Pancreas (tissue), 10 donors: ENCODE measurements around the gene TRIM66. TPM values are rescaled to one million over a fixed set of nuclear protein-coding genes. Genes with fewer than 3 reads are reported as not detected.
A peak's percentile ranks its signal among the peaks of the same experiment; 100 is the strongest.

Experiments used
- ATAC-seq, 4 donors: fragments of 200-7000 bp; cut with Tn5 transposase; one replicate each; pipeline versions ENCODE4 v1.8.0 to v1.9.1; 2020; ENCODE audit warnings: mild to moderate bottlenecking in 4 of 4, moderate library complexity in 4 of 4
- DNase-seq, 6 donors: peaks; one replicate each; pipeline ENCODE4 v3.0.0-alpha.2; 2020
- FAIRE-seq: peaks from 2 replicates; lab custom pipeline; 2012; peaks lifted over from hg19 to GRCh38; lab: Jason Lieb, UNC
- H3K27ac ChIP-seq, 4 donors: fragments of 200-600 bp; sonication (generic); 1 replicate in 3 of 4; 2 replicates in 1 of 4; pipeline versions ENCODE4 v1.5.0 to v1.8.0; 2020
- H3K27me3 ChIP-seq, 4 donors: fragments of 200-600 bp; one replicate each; pipeline ENCODE4 v1.8.0; 2021
- H3K36me3 ChIP-seq, 3 donors: fragments of 200-600 bp; sonication (generic) in 1 of 3; one replicate each; pipeline versions ENCODE4 v1.5.0 to v1.8.0; 2020 to 2021
- H3K4me1 ChIP-seq, 3 donors: fragments of 200-600 bp; one replicate each; pipeline ENCODE4 v1.8.0; 2021
- H3K4me3 ChIP-seq, 4 donors: fragments of 200-600 bp; sonication (generic) in 2 of 4; one replicate each; pipeline versions ENCODE4 v1.5.0 to v1.8.0; 2020 to 2021
- H3K9me3 ChIP-seq, 4 donors: fragments of 200-600 bp; one replicate each; pipeline ENCODE4 v1.8.0; 2021
- WGBS, 2 donors: extraction: QIAGEN DNeasy Blood & Tissue Kit; methylation state at CpG; one replicate each; pipeline ENCODE4 v1.1.7; 2013; 5-methylcytosine and 5-hydroxymethylcytosine counted together
- intact Hi-C, 3 donors: fragments of 100-400 bp; cut with DNase I; formaldehyde crosslinking; loops; one replicate each; pipeline versions ENCODE4 v1.11.1 to v1.14.2; 2022
- polyA plus RNA-seq, 2 donors: library from polyadenylated mRNA; stranded (reverse); fragments of 200-250 nt; gene quantifications; one replicate each; pipeline ENCODE4 v1.2.3, GENCODE V29; 2013
- total RNA-seq, 6 donors: library from RNA; stranded (reverse); fragmentation: NEBNext Ultra II Directional in 4 of 6; extraction: Animal tissue kit (Norgen Biotek cat#: 25700) in 4 of 6; gene quantifications; one replicate each; pipeline versions ENCODE4 v1.2.1 to v1.2.4, GENCODE V29; 2021 to 2023
- TF ChIP-seq, protein P1 (sequence below), 4 donors: fragments of 200-600 bp; sonication (generic) in 3 of 4; IDR thresholded peaks; one replicate each; pipeline versions ENCODE4 v1.5.0 to v1.8.0; 2021; ENCODE audit warnings: antibody characterized with exemption in 4 of 4
- donor health status: healthy with polysubstance abuse.
- donor health status: DM: no; HTN: no; CAD: no; lungs with moderate emphysema.
- donor health status: DM: no; HTN: no; CAD: no.
- donor health status: control.
- donor health status: control.
- donor health status: Bipolar disorder and iron deficiency.
- donor health status: DM: yes; HTN: yes; CAD: no.
- donor health status: DM: no; HTN: no; CAD: no.
- donor health status: DM: no; HTN: no; CAD: no.
- donor health status: DM: yes; HTN: yes; CAD: no.

Gene TRIM66
- total and polyA plus RNA-seq, 8 donors: 4.1 to 13.1 (median 9.8) TPM

DNA sequence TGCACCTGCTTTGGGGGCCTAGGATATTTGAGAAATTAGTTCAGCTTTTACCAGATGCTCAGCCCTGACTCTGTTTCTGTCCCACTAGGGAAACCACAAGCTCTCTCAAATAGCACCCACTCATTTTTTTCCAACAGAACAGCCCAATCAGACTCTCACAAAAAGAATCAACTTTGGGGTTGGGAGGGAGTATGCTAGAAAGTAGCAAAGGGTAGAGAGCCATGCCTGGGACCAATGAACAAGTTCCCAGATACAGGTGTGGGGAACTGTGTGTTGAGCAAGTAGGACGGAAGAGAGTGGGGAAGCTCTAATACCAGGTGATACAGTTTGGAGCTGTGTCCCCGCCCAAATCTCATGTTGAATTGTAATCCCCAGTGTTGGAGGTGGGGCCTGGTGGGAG, 41.1 kb downstream of the TRIM66 start:
- Histone ChIP-seq H3K27ac (no peak overlapping the region), H3K4me1 (no peaks in the 10 kb centered on the region), H3K9me3 (no peaks in the 10 kb centered on the region), H3K4me3 (no peak overlapping the region), H3K27me3 (no peaks in the 10 kb centered on the region), H3K36me3 (peaks cover 5 to 21% (median 12%) of the 10 kb centered on the region in 3 donors)
- DNase-seq (no peak), ATAC-seq (no peak), FAIRE-seq (no peak)
- 91 to 95% methylated on average over 2 of the region's 2 CpGs for WGBS, 2 donors
- intact Hi-C loops: no loop called here
- TF ChIP-seq, protein P1, sequence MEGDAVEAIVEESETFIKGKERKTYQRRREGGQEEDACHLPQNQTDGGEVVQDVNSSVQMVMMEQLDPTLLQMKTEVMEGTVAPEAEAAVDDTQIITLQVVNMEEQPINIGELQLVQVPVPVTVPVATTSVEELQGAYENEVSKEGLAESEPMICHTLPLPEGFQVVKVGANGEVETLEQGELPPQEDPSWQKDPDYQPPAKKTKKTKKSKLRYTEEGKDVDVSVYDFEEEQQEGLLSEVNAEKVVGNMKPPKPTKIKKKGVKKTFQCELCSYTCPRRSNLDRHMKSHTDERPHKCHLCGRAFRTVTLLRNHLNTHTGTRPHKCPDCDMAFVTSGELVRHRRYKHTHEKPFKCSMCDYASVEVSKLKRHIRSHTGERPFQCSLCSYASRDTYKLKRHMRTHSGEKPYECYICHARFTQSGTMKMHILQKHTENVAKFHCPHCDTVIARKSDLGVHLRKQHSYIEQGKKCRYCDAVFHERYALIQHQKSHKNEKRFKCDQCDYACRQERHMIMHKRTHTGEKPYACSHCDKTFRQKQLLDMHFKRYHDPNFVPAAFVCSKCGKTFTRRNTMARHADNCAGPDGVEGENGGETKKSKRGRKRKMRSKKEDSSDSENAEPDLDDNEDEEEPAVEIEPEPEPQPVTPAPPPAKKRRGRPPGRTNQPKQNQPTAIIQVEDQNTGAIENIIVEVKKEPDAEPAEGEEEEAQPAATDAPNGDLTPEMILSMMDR (IDR thresholded peaks at IDR 0.05): no peak

- no peaks in the 10 kb centered on the region for H3K27me3 ChIP-seq
- no peak overlapping the region for H3K4me3 ChIP-seq
- no peak overlapping the region for H3K27ac ChIP-seq
- FAIRE-seq: no peak
- peaks cover 3 to 21% (median 5%) of the 10 kb centered on the region in 3 donors for H3K36me3 ChIP-seq
- WGBS, 2 donors: 66 to 78% methylated on average over 5 of the region's 5 CpGs
- intact Hi-C loops: no loop called here
- H3K4me1 ChIP-seq: no peaks in the 10 kb centered on the region
- TF ChIP-seq, protein P1 (IDR thresholded peaks at IDR 0.05): no peak
- H3K9me3 ChIP-seq: no peaks in the 10 kb centered on the region
- no peak for ATAC-seq
- DNase-seq: peak in 1 of 6 donors; percentile 30
Observed at GRCh38 chr11:8640267-8640906, 42.1 kb downstream of the TRIM66 start.

DNA sequence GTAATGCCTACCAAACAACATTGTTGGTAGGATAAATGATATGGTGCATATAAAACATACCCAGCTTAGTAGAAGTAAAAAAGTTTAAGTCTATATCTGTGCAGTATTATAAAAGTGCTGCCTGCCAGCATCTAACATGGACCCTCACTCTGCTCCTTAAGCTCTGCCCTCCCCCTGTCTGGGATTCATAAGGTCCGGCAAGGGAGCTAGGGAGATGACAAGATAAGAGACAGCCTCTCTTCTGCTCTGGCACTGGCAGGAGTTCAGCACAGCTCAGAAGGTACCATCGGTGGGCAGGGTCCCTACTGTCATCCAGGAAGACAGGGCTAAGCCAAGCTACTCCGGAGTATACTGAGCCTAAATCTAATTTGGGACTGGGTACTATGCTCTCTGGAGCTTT, 42.8 kb downstream of the TRIM66 start:
- FAIRE-seq: no peak
- ATAC-seq: no peak
- no peak overlapping the region for H3K4me3 ChIP-seq
- H3K4me1 ChIP-seq: no peaks in the 10 kb centered on the region
- intact Hi-C loops: no loop called here
- H3K27ac ChIP-seq: no peak overlapping the region
- no peaks in the 10 kb centered on the region for H3K9me3 ChIP-seq
- 83 to 87% methylated on average over 3 of the region's 3 CpGs for WGBS, 2 donors
- TF ChIP-seq, protein P1 (IDR thresholded peaks at IDR 0.05): no peak
- peaks cover 3 to 27% (median 5%) of the 10 kb centered on the region in 3 donors for H3K36me3 ChIP-seq
- H3K27me3 ChIP-seq: no peaks in the 10 kb centered on the region
- no peak for DNase-seq

DNA sequence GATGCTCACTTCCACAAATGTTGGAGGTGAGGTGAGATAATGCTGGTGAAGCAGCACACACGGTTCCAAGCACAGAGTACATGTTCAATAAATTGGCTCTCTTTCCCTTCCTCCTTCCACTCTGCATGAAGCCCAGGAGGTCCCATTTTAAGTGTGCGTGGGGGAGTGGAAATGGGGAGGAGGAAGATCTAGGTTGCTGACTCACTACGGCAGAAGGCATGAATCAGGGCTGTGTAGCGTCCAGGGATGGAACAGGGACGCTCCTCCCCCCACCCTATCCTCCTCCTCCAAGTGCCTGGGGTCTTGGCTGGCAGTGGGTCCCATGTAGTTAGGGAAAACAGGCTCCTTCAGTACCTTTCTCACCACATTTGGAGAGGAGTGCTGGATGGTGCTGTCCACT, 44.2 kb downstream of the TRIM66 start:
- Histone ChIP-seq H3K9me3 (no peaks in the 10 kb centered on the region), H3K27me3 (no peaks in the 10 kb centered on the region), H3K27ac (no peak overlapping the region), H3K4me1 (no peaks in the 10 kb centered on the region), H3K4me3 (no peak overlapping the region), H3K36me3 (peaks cover 3 to 27% (median 5%) of the 10 kb centered on the region in 3 donors)
- TF ChIP-seq, protein P1 (IDR thresholded peaks at IDR 0.05): no peak
- DNase-seq: no peak
- intact Hi-C loops: no loop called here
- 93 to 96% methylated on average over 5 of the region's 5 CpGs for WGBS, 2 donors
- no peak for ATAC-seq
- FAIRE-seq: no peak

- peaks cover 3 to 27% (median 5%) of the 10 kb centered on the region in 3 donors for H3K36me3 ChIP-seq
- ATAC-seq (no peak), DNase-seq (no peak), FAIRE-seq (no peak)
- WGBS, 2 donors: 95 to 97% methylated on average over 2 of the region's 2 CpGs
- intact Hi-C loops: no loop called here
- H3K9me3 ChIP-seq: no peaks in the 10 kb centered on the region
- H3K27me3 ChIP-seq: no peaks in the 10 kb centered on the region
- H3K4me1 ChIP-seq: no peaks in the 10 kb centered on the region
- no peak overlapping the region for H3K4me3 ChIP-seq
- TF ChIP-seq, protein P1 (IDR thresholded peaks at IDR 0.05): no peak
- no peak overlapping the region for H3K27ac ChIP-seq
Observed at GRCh38 chr11:8636127-8636526, 46.3 kb downstream of the TRIM66 start.
